HG03039 (cell line): ENCODE results near the gene ADAM29.
"Not testable (repeated sequence)": the region's sequence is repeated elsewhere in the genome, so short reads cannot be mapped to it uniquely, and the experiment has no call there.

Source experiments
- ATAC-seq: cut with Tn5 transposase; IDR thresholded peaks from one replicate; pipeline ENCODE4 v1.9.1; 2021; ENCODE audit warnings: mild to moderate bottlenecking, moderate library complexity; ENCODE audit not compliant: unreplicated experiment

Gene ADAM29

DNA sequence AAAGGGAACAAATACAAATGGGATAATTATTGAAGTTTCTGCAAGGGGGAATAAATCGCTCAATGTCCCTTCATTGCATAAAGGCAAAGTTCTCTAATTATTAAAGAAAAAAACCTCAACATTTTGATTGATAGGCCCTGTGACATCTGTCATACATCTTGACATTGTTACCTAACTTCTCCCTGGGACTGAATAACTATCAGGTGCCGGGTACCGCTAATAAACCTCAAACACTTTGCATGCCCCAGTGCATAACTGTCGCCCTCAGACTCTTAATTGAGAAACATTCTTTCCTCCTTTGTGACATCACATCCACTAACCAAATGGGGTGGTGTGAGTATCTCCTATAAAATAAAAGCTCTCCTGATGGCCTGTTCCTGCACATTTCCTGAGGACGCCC lies at the start of gene ADAM29:
ADAM29 (plus strand) TSS at position 301 of the 400 bp plus-strand sequence. CDS start 57,168 bp downstream, outside the sequence.
- no peak for ATAC-seq

DNA sequence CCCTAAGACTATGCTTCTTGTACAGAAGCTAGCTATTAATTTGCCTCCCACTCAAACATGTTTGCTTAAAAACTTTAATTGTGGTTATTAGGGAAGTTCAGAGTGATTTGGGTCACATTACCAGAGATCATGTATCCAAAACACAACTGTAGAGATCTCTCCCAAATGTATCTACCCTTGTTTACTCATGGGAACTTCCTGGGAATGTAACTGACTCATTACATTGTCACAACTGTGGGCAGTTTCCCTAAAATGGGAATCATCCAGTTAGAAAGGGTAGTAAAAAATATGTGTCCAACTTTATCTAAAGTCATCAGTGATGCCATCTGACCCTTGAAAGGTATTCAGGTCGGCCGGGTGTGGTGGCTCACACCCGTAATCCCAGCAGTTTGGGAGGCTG lies 48.8 kb upstream of the ADAM29 start:
- ATAC-seq: no peak

DNA sequence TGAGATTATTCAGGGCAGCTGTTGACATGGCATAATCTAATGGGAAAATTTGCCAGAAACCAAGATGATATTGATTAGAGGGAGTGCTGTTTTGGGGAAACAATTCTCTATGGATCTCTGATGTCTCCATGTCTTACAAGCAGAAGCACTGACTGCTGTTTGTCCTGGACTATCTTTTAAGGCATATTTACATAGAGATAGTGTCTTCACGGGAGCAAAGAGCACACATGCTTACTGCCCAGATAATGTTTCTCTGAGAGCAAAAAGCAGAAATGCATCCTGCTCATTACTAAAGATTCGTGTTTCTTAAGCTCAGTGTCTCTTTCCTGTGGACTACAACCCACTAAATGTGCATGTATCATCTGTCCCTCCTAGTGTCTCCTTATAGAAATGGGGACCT lies 47.8 kb upstream of the ADAM29 start:
- no peak for ATAC-seq

DNA sequence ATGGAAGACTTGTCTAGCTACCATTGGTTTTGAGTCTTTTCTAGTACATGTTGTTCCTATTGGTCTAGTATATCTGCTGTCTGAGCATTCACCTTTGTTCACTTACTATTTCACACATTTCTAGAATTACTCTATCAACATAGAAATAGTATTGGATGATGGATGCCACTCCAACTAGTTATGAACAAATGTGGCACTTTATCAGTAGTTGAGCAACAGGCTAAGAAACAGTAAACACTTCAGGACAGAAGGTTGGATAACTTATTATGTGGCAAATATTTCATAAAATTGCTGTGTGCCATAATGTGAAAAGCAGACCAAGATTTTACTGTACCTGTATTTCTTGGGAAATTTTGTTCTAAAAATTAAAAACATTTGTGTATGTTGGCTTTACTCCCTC lies 46.8 kb upstream of the ADAM29 start:
- no peak for ATAC-seq

DNA sequence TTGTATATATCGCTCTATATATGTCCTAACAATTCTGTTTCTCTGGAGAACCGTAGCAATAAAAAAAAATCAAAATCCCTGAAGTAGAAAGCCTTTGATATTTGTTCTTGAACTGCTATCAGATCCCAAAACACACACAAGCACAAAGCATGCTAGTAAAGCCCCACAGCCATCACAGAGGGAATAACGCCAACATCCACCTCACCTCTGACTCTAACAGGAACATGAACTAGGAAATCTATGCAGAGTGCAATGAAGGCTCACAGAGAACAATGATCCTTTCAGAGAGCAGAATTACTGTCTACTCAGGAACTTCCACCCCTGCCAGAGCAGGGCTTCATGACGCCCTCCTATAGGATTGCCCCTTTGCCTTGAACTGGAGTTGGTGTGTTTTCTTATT lies 45.0 kb upstream of the ADAM29 start:
- ATAC-seq: not testable (repeated sequence)

DNA sequence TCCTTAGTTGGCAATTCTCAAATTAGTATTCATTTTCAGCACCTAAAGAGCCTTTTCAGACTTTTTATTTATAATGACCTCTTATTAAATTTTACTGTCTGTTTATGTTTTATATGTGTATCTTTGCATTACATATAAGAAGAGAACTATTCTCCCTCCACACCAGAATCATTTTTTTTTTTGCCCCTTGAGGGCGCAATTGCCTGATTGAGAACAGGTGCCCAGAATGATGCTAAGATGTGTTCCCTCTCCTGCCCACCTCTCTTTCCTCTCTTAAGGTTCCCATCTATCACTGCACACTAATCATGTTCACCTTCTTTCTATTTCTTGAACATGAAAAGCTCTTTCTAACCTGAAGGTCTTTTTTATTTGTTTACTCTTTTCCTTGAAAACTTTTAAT lies 44.2 kb upstream of the ADAM29 start:
- no peak for ATAC-seq

DNA sequence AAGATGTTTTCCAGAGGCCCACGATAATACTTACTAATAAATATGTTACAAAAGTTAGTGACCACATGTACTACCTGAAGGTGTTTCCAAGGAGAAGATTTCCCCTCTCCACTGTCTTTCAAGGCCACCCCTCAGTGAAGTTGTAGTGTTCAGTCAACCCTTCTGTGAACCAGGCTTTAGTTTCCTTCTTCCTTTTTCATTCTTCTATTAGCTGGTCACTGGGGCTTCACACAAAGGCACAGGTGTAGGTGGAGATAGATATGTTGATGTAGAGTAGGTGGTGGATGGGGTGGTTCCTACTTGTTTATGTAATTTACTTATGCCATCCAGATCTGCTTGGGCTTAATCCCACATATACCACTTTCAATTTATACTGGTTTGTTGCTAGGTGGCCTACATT lies 43.3 kb upstream of the ADAM29 start:
- ATAC-seq: no peak

DNA sequence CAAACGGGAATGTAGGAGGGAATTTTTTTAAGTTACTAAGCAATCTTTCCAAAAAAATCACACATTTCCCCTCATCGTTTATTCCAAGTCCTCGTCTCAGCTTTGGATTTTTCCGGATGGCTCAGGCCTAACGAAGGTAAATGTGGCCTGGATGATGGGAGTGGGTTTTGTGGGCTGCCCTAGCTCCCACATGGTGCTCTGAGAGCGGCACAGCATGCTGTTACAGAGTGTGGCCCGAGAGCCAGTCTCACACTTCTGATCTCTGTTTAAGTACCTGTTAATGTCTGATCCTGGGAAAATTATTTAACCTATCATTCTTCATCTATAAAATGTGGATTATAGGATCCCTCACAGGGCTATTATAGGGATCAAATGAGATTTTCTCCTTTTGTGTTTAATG lies 38.2 kb upstream of the ADAM29 start:
- no peak for ATAC-seq

DNA sequence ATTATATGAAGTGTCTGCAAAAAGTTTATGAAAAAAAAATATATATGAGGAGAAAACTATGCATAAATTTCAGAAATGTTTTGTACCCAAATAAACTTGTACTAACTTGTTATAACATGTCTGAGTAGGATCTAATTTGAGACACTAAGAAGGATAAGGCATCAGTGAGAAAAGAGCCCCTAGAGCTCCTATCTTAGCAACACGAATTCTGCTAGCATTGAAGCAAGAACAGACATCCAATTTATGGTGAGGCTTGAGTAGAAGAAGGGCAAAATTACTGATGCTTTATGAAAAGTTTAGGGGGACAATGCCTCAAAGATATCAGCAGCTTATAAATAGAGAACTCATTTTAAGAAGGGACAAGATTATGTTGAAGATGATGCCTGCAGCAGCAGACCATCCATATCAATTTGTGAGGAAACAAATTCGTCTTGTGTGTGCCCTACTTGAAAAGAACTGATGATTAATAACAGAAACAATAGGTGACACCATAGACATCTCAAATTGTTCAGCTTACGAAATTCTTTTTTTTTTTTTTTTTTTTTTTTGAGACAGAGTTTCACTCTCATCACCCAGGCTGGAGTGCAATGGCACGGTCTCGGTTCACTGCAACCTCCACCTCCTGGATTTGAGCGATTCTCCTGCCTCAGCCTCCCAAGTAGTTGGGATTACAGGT lies 35.7 kb upstream of the ADAM29 start:
- no peak for ATAC-seq

DNA sequence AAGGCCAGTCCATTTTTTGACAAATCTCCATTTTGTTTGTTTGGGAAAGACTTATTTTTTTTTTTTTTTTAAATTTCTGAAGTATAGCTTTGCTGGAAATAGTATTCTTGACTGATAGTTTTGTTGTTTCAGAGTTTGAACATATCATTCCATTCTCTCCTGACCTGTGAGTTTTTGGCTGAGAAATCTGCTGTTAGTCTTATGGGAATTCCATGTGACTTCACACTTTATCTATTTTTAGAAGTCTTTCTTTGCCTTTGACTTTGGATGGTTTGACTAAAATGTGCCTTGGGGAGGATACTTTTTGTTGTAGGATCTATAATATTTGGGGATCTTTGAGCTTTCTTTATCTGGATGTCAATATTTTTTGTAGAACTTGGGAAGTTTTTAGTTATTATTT lies 10.7 kb upstream of the ADAM29 start:
- ATAC-seq: no peak

DNA sequence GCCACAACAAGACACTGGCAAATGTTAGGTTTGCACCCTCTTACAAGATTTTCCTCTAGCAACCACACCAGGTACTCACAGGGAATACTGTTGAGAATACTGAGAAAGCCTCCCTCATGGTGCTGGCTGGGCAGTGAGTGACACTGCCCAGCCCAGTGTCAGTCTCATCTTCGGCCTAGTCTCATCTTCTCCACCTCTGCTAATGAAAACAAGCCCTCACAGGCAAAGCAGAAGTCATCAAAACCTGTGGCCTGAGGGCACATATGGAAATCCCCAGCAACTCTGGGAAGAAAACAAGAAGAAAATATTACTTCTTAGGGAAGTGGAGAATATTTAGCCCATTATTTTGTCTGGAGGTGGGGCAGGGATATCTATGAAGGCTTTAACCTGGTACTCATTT lies 7.9 kb upstream of the ADAM29 start:
- no peak for ATAC-seq

DNA sequence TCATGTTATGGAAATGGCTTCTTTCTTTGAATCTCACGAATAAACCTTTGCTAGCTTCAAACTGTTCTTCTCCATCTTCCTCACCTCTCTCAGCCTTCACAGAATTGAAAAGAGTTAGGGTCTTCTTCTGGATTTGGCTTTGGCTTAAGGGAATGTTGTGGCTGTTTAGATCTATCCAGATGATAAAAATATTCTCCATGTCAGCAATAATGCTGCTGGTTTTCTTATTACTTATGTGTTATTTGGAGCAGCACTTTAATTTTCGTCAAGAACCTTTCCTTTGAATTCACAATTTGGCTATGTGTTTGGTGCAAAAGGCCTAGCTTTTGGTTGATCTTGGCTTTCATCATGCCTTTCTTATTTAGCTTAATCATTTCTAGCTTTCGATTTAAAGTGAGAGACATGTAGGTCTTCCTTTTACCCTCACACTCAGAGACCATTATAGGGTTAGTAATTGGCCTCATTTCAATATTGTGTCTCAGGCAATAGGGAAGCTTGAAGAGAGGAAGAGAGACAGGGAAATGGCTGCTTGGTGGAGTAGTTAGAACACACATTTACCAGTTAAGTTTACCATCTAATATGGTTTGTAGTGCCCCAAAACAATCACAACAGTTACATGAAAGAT lies 5.1 kb upstream of the ADAM29 start:
- no peak for ATAC-seq

DNA sequence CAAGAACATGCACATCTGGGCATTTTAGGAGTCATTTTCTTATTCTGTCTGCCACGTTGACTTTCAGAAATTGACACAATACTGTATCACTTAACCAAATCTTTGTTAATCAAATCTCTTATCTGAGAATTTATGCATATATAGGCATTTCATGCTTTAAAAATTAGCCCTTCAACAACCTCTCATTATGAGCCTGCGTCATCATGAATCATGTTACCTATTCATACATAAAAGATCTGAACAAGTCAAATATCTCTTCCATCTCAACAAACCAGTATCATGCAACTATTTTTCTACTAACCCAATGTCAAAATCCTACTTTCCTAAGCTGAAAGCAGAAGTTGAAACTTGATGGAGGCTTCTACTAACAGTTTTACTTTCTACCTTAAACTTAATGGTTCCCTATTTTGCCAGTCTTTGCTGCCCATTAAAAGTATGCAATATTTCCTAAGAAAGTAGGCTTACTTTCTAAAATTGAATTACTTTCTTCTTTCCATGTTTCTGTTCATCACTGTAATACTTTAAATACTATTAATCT lies 1.8 kb downstream of the ADAM29 start:
- ATAC-seq: no peak

DNA sequence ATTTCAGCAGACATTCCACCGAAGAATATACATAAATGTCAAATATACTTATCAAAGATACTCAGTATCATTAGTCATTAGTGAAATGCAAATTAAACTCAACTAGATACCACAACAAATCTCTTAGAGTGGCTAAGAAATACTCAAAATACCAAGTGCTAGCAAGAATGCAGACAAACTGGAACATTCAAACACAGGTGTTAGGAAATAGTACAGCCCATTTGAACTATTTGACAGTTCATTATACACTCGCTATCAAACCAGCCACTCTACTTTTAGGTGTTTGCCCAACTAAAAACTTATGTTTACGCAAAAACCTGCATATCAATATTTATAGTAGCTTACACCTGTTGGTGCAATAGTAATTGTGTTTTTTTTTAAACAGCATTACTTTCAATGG lies 8.8 kb downstream of the ADAM29 start:
- no peak for ATAC-seq

DNA sequence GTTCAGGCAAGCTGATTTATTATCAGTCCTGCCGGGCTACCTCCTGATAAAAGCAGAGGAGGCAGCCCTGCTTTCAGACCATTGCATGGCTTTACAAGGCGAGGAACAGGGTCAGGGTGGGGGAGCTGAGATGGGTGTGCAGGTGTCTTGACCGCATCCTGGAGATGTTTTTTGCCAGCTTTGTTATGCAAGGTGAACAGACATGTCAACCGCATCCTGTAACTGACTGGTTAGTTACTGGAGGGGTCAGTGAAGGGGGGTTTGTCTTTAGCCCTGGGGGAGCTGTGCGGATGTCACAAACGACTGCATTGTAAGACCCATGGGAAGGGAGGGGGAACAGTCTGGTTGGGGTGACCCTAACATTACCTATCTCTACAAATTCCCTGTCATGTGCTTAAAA lies 10.0 kb downstream of the ADAM29 start:
- ATAC-seq: peak; percentile 50

DNA sequence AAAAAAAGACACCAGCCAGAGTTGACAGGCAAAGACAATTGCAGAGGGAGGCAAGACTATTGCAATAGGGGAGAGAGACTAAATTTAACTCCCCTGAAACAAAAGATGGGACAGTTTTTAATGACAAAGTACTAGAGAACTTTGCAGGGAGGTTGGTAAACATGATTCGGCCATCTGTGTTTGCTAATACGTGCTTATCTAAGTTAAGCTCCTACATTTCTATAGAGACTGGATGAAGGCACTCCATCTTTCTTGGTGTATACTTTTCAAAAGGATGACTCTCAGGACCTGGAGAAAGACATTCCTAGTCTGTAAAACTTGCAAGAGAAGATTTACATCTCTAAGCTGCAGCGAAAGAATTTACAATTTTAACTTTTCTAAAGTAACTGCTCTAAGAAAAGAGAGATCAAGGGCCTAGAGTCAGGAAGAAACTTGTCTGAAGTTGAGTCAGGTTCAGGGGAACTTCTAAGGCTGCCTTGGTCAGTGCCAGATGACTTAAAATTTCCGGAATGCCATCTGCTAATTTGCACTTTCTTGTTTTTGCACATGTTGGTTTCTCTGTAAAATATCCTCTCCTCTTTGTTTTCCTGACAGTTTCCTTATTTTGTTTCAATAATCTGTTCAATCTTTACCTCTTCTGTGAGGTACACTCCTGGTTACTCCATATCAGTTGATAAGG lies 10.6 kb downstream of the ADAM29 start:
- no peak for ATAC-seq

DNA sequence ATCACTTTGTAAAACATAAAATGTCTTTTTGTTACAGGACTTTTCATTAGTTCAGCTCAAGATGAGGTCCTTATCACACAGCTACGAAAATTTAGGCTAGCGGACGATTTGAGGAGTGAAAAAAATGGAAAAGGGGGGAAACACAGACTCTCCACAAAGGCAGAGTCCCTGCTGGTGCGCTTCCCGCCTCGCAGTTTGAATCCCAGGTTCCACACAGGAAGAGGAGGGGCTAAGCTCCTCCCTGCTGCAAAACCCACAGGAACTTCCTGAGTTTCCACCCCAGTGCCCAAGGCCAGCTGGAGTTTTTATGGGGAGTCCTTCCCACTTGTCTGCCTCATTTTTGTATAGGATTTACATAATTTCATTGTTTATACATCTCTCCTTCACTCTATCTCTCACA lies 11.2 kb downstream of the ADAM29 start:
- ATAC-seq: no peak

DNA sequence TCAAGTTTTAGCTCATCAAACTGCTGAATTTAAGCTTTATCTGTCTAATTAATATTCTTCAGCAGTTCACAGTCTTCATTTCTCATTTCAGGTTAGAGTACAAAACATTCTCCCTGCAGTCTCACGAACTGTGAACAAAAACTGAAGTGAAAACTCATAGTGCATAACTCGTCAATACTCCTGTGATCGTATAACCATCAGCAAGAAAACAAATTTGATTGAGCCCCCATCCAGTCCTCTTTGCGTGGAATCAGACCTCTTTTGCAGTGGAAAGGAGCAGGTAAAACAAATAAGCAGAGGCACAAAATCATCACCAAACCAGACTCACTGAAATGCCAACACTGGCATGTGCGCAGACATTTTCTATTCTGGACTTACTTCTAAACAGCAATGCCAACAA lies 12.7 kb downstream of the ADAM29 start:
- ATAC-seq: no peak

DNA sequence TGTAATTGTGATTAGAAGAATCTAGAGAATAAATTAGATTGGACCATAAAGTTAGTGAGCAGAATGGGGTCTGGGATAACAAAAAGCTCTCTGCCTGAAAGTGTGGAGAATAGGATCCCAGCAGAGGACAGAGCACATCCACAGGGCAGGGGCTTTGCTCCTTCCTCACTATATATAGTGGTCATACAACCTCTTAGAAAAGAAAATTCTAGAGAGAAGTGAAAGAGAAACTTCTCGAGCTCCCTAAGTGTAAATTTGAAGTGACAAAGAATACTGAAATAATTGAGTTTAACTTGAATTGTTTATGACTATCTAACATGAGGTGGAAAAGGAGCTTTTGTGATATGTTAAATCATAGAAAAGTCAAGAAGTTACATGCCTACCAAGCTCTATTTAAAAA lies 14.9 kb downstream of the ADAM29 start:
- no peak for ATAC-seq

DNA sequence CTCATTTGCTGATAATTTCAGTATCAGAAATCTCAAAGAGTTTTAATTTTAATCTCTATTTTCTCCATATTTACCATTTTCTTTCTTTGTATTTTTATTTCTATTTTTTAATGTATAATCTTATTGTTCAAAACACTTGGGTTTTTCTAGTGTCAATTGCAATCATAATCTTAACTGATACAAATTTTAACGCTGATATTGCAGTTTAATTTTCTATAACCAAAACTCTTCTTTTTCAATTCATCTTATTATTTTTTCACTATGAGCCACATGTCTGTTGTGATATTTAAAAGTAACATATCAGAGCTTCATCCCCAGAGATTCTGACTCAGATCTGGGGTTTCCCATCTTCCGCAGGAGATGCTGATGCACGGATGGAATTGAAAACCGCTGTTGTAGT lies 16.2 kb downstream of the ADAM29 start:
- ATAC-seq: no peak

DNA sequence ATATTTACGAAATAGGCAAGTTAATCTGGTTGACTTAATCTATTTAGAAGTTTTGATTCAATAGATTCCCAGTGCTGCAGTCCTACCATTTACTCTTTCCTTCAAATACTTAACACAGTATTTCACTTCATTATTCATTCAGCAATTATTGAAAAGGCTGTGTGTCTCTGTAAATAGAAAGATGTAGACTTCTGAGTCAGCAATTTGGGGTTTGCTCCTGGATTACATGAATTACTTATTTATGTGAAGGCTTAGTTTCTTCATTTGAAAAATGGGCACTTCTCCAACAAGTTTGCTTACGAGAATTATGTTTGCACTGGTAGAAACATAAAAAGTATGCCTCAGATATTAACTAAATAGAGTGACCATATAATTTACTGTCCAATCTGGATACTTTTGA lies 17.4 kb downstream of the ADAM29 start:
- ATAC-seq: no peak

DNA sequence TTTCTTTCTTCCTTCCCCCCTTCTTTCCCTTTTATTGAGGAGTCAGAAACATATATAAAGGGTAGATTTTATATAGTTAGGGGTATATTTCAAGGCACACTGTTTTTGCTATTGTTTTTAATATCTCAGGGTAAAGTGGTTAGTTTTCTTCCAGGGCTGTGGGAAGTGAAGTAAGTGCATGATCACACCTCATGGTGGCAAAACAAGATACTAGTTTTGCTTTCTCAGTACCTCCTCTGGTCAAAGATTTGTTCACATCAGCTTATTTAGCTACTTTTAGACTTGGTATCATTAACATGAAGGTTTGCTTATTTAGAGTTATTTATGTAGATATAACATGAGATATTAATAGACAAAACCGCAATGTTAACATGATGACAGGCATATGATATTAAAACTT lies 21.8 kb downstream of the ADAM29 start:
- ATAC-seq: no peak
